Natural killer cell (primary cell): ENCODE measurements around the gene BLTP2. TPM values are rescaled to one million over a fixed set of nuclear protein-coding genes. Genes with fewer than 3 reads are reported as not detected.

ENCODE experiments used
- ATAC-seq, 3 donors: fragments of 150-1000 bp in 2 of 3; fragments of 200-7000 bp in 1 of 3; cut with Tn5 transposase; 1 replicate in 1 of 3; 2 replicates in 2 of 3; pipeline ENCODE4 v1.10.0; 2021; ENCODE audit warnings: mild to moderate bottlenecking in 2 of 3, moderate library complexity in 2 of 3
- DNase-seq, 2 donors: peaks; one replicate each; pipeline versions ENCODE4 v3.0.0 to v3.0.0-alpha.2; 2013 to 2021; ENCODE audit warnings: mixed read lengths in 1 of 2
- H3K27ac ChIP-seq: one replicate; pipeline ENCODE4 v1.5.1; 2013; ENCODE audit warnings: mild to moderate bottlenecking, low read length
- H3K27me3 ChIP-seq: one replicate; pipeline ENCODE4 v1.6.1; 2013; ENCODE audit warnings: low read length; ENCODE audit not compliant: control insufficient read depth, insufficient read depth
- H3K36me3 ChIP-seq: one replicate; pipeline ENCODE4 v1.6.1; 2013; ENCODE audit warnings: low read length; ENCODE audit not compliant: control insufficient read depth, insufficient read depth
- H3K4me1 ChIP-seq: one replicate; pipeline ENCODE4 v1.6.1; 2013; ENCODE audit warnings: low read length; ENCODE audit not compliant: control insufficient read depth, insufficient read depth
- H3K4me3 ChIP-seq: one replicate; pipeline ENCODE4 v1.5.1; 2013; ENCODE audit warnings: low read length
- H3K9me3 ChIP-seq: one replicate; pipeline ENCODE4 v1.6.1; 2013; ENCODE audit warnings: low read length; ENCODE audit not compliant: control insufficient read depth, insufficient read depth
- H3K27ac Mint-ChIP-seq, 2 donors: one replicate each; pipeline ENCODE4 v1.8.0; 2022; ENCODE audit warnings: mild to moderate bottlenecking in 2 of 2, mixed read lengths in 2 of 2, moderate library complexity in 1 of 2
- H3K27me3 Mint-ChIP-seq, 2 donors: one replicate each; pipeline ENCODE4 v1.8.0; 2022; ENCODE audit warnings: low read depth in 2 of 2, mixed read lengths in 2 of 2
- H3K36me3 Mint-ChIP-seq: one replicate; pipeline ENCODE4 v1.8.0; 2022; ENCODE audit warnings: mixed read lengths
- H3K4me1 Mint-ChIP-seq, 2 donors: one replicate each; pipeline ENCODE4 v1.8.0; 2022; ENCODE audit warnings: mixed read lengths in 2 of 2
- H3K4me3 Mint-ChIP-seq: one replicate; pipeline ENCODE4 v1.8.0; 2022; ENCODE audit warnings: mild to moderate bottlenecking, moderate library complexity, mixed read lengths
- H3K9me3 Mint-ChIP-seq, 2 donors: one replicate each; pipeline ENCODE4 v1.8.0; 2022; ENCODE audit warnings: mixed read lengths in 2 of 2
- CTCF ChIP-seq: fragments of 200-600 bp; IDR thresholded peaks from one replicate; pipeline ENCODE4 v1.8.0; 2022; ENCODE audit warnings: antibody characterized with exemption
- WGBS: methylation state at CpG from one replicate; pipeline ENCODE4 v1.1.7; 2013; ENCODE audit warnings: missing lambda C conversion rate; ENCODE audit not compliant: insufficient coverage; 5-methylcytosine and 5-hydroxymethylcytosine counted together
- intact Hi-C: fragments of 100-400 bp; cut with micrococcal nuclease; formaldehyde crosslinking; loops from one replicate; pipeline ENCODE4 v1.14.2; 2022
- total RNA-seq, 4 donors: library from RNA; stranded (reverse); fragments of 120-200 nt in 1 of 4; gene quantifications; one replicate each; pipeline versions ENCODE4 v1.2.3 to v1.2.4, GENCODE V29; 2013 to 2022

The BLTP2 gene
- total RNA-seq, 3 donors from 2014 or later (not counting 1 experiment from before 2014, with no cell fraction given), result 169 to 199 (median 188) TPM

- H3K36me3 Mint-ChIP-seq, result peaks cover 14% of the 10 kb centered on the region
Measured at GRCh38 chr17:28688481-28688880, 43.5 kb upstream of the BLTP2 start.

GRCh38 chr17:28686296-28686695 is 41.3 kb upstream of the BLTP2 start:
- no peak for DNase-seq
- Histone ChIP-seq H3K4me3 (no peak overlapping the region), H3K36me3 (peaks cover 92% of the 10 kb centered on the region), H3K27me3 (no peaks in the 10 kb centered on the region), H3K27ac (no peak overlapping the region), H3K9me3 (no peaks in the 10 kb centered on the region), H3K4me1 (no peaks in the 10 kb centered on the region)
- 100% methylated on average over 2 of the region's 4 CpGs for WGBS
- intact Hi-C loops, result no loop called here
- no peak for TF ChIP-seq CTCF
- no peak for ATAC-seq
- peaks cover 14% of the 10 kb centered on the region for H3K36me3 Mint-ChIP-seq
- H3K4me3 Mint-ChIP-seq, result no peak overlapping the region
- no peak overlapping the region for H3K27ac Mint-ChIP-seq
- H3K4me1 Mint-ChIP-seq, result no peaks in the 10 kb centered on the region
- no peaks in the 10 kb centered on the region for H3K27me3 Mint-ChIP-seq
- H3K9me3 Mint-ChIP-seq, result no peaks in the 10 kb centered on the region

More at GRCh38 chr17:28688481-28688880, 43.5 kb upstream of the BLTP2 start:
- Histone ChIP-seq H3K27me3 (no peaks in the 10 kb centered on the region), H3K4me3 (no peak overlapping the region), H3K9me3 (no peaks in the 10 kb centered on the region), H3K36me3 (peaks cover 73% of the 10 kb centered on the region), H3K4me1 (no peaks in the 10 kb centered on the region), H3K27ac (no peak overlapping the region)
- Mint-ChIP-seq H3K4me1 (no peaks in the 10 kb centered on the region), H3K9me3 (no peaks in the 10 kb centered on the region), H3K27ac (peak overlapping the region in 1 of 2 donors; percentile 44), H3K27me3 (no peaks in the 10 kb centered on the region), H3K4me3 (no peak overlapping the region)
- TF ChIP-seq CTCF, result no peak
- intact Hi-C loops, result no loop called here
- WGBS, result 100% methylated on average over 2 of the region's 4 CpGs
- DNase-seq (no peak), ATAC-seq (no peak)

DNA sequence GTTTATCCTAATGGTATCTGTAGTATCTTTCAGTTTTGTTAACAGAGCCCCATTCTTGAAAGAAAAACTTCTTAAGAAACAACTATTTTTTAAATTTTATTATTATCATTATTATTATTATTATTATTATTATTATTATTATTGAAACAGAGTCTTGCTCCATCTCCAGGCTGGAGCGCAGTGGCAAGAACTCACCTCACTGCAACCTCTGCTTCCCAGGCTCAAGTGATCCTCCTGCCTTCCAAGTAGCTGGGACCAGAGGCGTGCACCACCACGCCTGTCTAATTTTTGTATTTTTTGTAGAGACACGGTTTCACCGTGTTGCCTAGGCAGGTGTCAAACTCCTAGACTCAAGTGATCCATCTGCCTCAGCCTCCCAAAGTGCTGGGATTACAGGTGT is 40.4 kb upstream of the BLTP2 start:
- no peak for ATAC-seq
- Histone ChIP-seq H3K27ac (no peak overlapping the region), H3K27me3 (no peaks in the 10 kb centered on the region), H3K36me3 (peaks cover 92% of the 10 kb centered on the region), H3K9me3 (no peaks in the 10 kb centered on the region), H3K4me1 (no peaks in the 10 kb centered on the region), H3K4me3 (no peak overlapping the region)
- H3K4me3 Mint-ChIP-seq, result no peak overlapping the region
- no peak overlapping the region for H3K27ac Mint-ChIP-seq
- H3K36me3 Mint-ChIP-seq, result peaks cover 14% of the 10 kb centered on the region
- H3K27me3 Mint-ChIP-seq, result no peaks in the 10 kb centered on the region
- intact Hi-C loops, result no loop called here
- H3K4me1 Mint-ChIP-seq, result no peaks in the 10 kb centered on the region
- DNase-seq, result no peak
- no peaks in the 10 kb centered on the region for H3K9me3 Mint-ChIP-seq
- WGBS, result 95% methylated on average over 5 of the region's 5 CpGs
- TF ChIP-seq CTCF, result no peak

DNA sequence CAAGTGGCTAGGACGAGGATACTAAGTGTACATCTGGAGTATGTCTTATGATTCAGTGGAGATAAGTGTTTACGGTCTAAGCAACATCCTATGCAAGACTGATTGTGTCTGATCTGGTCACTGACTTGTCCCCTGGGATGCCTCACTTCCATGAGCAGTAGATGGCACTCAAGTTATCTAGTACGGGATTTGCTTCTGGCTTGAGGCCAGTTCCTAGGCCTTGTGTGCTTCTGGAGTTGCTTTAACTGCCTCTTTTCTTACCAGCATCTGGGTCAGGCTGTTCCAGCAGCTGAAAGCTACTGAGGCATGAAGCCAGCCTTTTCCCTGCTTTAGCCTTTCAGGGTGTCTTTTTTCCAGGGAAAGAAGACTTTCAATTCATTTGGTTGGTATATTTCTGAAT is 40.0 kb upstream of the BLTP2 start:
- Histone ChIP-seq H3K27ac (no peak overlapping the region), H3K9me3 (no peaks in the 10 kb centered on the region), H3K4me3 (no peak overlapping the region), H3K36me3 (peaks cover 88% of the 10 kb centered on the region), H3K27me3 (no peaks in the 10 kb centered on the region), H3K4me1 (no peaks in the 10 kb centered on the region)
- Mint-ChIP-seq H3K4me1 (no peaks in the 10 kb centered on the region), H3K36me3 (peaks cover 14% of the 10 kb centered on the region), H3K27me3 (no peaks in the 10 kb centered on the region), H3K9me3 (no peaks in the 10 kb centered on the region), H3K27ac (no peak overlapping the region), H3K4me3 (no peak overlapping the region)
- DNase-seq (no peak), ATAC-seq (no peak)
- WGBS, result 95% methylated on average over 3 of the region's 3 CpGs
- intact Hi-C loops, result no loop called here
- TF ChIP-seq CTCF, result no peak
